GM19239 (cell line): Measurements from ENCODE around the gene NID2.

Source experiments
- DNase-seq: peaks from one replicate; pipeline ENCODE4 v3.0.0; 2011; ENCODE audit warnings: low spot score; ENCODE audit not compliant: insufficient read length
- FAIRE-seq: peaks from 2 replicates; lab custom pipeline; 2011; peaks lifted over from hg19 to GRCh38; lab: Jason Lieb, UNC

Gene NID2, protein sequence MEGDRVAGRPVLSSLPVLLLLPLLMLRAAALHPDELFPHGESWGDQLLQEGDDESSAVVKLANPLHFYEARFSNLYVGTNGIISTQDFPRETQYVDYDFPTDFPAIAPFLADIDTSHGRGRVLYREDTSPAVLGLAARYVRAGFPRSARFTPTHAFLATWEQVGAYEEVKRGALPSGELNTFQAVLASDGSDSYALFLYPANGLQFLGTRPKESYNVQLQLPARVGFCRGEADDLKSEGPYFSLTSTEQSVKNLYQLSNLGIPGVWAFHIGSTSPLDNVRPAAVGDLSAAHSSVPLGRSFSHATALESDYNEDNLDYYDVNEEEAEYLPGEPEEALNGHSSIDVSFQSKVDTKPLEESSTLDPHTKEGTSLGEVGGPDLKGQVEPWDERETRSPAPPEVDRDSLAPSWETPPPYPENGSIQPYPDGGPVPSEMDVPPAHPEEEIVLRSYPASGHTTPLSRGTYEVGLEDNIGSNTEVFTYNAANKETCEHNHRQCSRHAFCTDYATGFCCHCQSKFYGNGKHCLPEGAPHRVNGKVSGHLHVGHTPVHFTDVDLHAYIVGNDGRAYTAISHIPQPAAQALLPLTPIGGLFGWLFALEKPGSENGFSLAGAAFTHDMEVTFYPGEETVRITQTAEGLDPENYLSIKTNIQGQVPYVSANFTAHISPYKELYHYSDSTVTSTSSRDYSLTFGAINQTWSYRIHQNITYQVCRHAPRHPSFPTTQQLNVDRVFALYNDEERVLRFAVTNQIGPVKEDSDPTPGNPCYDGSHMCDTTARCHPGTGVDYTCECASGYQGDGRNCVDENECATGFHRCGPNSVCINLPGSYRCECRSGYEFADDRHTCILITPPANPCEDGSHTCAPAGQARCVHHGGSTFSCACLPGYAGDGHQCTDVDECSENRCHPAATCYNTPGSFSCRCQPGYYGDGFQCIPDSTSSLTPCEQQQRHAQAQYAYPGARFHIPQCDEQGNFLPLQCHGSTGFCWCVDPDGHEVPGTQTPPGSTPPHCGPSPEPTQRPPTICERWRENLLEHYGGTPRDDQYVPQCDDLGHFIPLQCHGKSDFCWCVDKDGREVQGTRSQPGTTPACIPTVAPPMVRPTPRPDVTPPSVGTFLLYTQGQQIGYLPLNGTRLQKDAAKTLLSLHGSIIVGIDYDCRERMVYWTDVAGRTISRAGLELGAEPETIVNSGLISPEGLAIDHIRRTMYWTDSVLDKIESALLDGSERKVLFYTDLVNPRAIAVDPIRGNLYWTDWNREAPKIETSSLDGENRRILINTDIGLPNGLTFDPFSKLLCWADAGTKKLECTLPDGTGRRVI (N-terminal part only)

GRCh38 chr14:52068615-52069306 lies at the start of gene NID2:
Gene NID2 (minus strand): TSS chr14:52069059. CDS start chr14:52068994, 65 bp downstream.
- DNase-seq, result peak; percentile 8

GRCh38 chr14:52117111-52117832 lies 48.4 kb upstream of the NID2 start:
- FAIRE-seq, result no peak
- no peak for DNase-seq

More at GRCh38 chr14:52068615-52069306, at the start of gene NID2:
- no peak for FAIRE-seq

GRCh38 chr14:52115286-52115685 lies 46.4 kb upstream of the NID2 start:
- DNase-seq (no peak), FAIRE-seq (no peak)

- FAIRE-seq (no peak), DNase-seq (no peak)
Measured at GRCh38 chr14:52112336-52113018, 43.6 kb upstream of the NID2 start.

GRCh38 chr14:52111583-52111982 lies 42.7 kb upstream of the NID2 start:
- DNase-seq, result no peak
- no peak for FAIRE-seq

GRCh38 chr14:52110441-52111086 lies 41.7 kb upstream of the NID2 start:
- no peak for DNase-seq
- no peak for FAIRE-seq

DNA sequence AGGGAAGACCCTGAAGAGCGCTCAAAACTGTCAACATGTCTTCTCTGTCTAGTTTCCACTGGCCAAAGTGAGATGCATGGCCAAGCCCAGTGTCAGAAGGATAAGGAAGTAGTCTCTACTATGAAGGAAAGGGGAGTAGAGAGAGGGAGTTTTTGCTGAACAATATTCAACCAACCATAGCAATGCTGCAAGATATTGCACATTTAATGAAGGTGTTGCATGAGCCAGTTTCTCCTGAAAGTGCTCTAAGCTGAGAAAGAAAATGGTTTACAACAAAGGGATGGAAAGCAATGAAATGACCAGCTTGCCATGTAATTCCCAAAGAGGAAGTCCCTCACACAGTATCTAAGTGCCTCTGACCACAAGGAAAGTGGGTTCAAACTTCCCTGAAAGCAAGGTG lies 40.0 kb upstream of the NID2 start:
- DNase-seq, result no peak
- FAIRE-seq, result no peak

DNA sequence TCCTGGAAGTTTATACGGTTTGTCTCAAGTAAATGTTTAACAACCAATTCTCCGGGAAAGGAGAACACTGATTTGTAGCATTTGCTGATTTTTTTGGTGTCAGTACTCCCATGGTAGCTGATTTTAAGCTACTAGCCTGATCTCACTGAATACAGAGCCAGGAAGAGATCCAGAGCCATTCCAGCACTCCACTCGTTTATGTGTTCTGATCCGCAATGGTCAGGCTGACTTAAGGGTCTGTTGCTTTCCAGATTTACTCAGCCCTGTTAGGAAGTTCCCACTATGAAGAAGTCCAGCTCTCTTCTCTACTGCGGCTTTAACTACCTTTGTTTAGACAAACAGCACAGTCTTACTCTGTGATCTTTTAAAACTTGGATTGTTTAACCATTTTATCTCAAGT lies 38.0 kb upstream of the NID2 start:
- FAIRE-seq, result no peak
- DNase-seq, result no peak

- no peak for DNase-seq
- no peak for FAIRE-seq
Measured at GRCh38 chr14:52103416-52103815, 34.6 kb upstream of the NID2 start.

DNA sequence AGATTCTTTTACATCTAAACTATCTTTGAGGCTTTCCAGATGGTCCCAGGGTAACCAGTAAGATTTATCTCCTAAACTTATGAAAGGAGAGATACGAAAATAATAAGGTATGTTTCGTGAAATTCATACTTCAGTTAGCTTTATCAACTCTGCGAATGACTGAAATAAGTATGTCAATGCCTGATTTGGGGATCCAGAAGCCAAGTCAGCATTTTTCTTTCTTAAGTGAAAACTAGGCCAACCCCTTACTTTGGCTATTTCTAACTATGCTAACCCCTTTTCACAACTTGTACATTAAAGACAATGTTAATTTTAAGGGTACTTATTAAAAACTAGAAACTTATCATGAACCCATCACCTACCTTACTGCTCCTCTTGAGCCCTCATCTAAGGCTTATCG lies 26.9 kb upstream of the NID2 start:
- DNase-seq (no peak), FAIRE-seq (no peak)

GRCh38 chr14:52095336-52095735 lies 26.5 kb upstream of the NID2 start:
- FAIRE-seq (no peak), DNase-seq (no peak)

- no peak for DNase-seq
- FAIRE-seq, result no peak
Measured at GRCh38 chr14:52094546-52095271, 25.9 kb upstream of the NID2 start.

- DNase-seq, result no peak
- FAIRE-seq, result no peak
Measured at GRCh38 chr14:52091928-52092327, 23.1 kb upstream of the NID2 start.

GRCh38 chr14:52090936-52091335 lies 22.1 kb upstream of the NID2 start:
- DNase-seq, result no peak
- FAIRE-seq, result no peak

- DNase-seq (no peak), FAIRE-seq (no peak)
Measured at GRCh38 chr14:52089218-52089617, 20.4 kb upstream of the NID2 start.

- no peak for DNase-seq
- no peak for FAIRE-seq
Measured at GRCh38 chr14:52086711-52087110, 17.9 kb upstream of the NID2 start.

- DNase-seq (no peak), FAIRE-seq (no peak)
Measured at GRCh38 chr14:52082903-52083302, 14.0 kb upstream of the NID2 start.
